ENCODE data around the gene ILK.

DNA sequence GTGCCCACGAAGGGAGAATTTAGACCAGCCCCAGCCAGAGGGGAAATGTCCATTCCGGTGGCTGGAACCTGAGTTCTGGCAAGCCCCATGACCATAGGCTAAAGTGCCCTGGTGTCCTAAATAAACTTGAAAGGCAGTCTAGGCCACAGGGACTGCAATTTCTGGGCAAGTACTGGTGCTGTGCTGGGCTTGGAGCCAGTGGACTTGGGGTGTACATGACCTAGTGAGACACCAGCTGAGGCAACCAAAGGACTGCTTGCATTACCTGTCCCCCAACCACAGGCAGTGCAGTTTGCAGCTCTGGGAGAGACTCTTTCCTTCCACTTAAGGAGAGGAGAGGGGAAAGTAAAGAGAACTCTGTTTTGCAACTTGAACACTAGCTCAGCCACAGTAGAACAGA is 23.9 kb upstream of the ILK start:
- TF ChIP-seq, protein P1, sequence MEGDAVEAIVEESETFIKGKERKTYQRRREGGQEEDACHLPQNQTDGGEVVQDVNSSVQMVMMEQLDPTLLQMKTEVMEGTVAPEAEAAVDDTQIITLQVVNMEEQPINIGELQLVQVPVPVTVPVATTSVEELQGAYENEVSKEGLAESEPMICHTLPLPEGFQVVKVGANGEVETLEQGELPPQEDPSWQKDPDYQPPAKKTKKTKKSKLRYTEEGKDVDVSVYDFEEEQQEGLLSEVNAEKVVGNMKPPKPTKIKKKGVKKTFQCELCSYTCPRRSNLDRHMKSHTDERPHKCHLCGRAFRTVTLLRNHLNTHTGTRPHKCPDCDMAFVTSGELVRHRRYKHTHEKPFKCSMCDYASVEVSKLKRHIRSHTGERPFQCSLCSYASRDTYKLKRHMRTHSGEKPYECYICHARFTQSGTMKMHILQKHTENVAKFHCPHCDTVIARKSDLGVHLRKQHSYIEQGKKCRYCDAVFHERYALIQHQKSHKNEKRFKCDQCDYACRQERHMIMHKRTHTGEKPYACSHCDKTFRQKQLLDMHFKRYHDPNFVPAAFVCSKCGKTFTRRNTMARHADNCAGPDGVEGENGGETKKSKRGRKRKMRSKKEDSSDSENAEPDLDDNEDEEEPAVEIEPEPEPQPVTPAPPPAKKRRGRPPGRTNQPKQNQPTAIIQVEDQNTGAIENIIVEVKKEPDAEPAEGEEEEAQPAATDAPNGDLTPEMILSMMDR (IDR thresholded peaks at IDR 0.05; ENCODE audit: low read depth, low read length) = no peak
- no peak for TF ChIP-seq EZH2phosphoT487 (IDR thresholded peaks at IDR 0.05; ENCODE audit: low read depth)
